ENCODE measurements around the gene AVEN. TPM values are rescaled to one million over a fixed set of nuclear protein-coding genes. Genes with fewer than 3 reads are reported as not detected.
"Not testable (repeated sequence)": the region's sequence is repeated elsewhere in the genome, so short reads cannot be mapped to it uniquely, and the experiment has no call there.

The AVEN gene
- total and polyA plus RNA-seq, 11 donors: 16.3 to 37.1 (median 21.0) TPM

DNA sequence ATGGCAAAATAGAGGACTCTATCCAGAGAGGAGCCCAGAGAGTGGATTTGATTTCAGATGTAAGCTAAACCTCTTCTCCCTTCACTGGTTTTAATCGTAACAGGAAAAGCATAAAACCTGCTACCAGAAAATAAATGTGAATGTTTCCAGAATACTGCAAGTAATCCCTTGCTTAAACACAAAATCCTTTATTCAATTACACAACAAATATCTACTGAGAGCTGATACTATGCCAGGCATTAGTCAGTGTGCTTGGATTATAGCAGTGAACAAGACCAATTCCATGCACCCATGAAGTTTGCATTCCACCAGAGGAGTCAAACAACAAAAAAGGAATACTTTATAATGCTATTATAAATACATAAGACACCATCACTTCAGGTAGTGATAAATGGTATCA is 15.1 kb downstream of the AVEN start:
- Histone ChIP-seq H3K4me3 (no peak overlapping the region), H3K36me3 (no peaks in the 10 kb centered on the region), H3K27me3 (no peaks in the 10 kb centered on the region), H3K27ac (no peak overlapping the region), H3K9me3 (peaks cover 0 to 7% (median 0%) of the 10 kb centered on the region in 12 donors), H3K4me1 (no peaks in the 10 kb centered on the region)
- 81 to 97% (median 91%) methylated on average over 1 of the region's 1 CpG for WGBS, 4 donors
- TF ChIP-seq, protein P1, sequence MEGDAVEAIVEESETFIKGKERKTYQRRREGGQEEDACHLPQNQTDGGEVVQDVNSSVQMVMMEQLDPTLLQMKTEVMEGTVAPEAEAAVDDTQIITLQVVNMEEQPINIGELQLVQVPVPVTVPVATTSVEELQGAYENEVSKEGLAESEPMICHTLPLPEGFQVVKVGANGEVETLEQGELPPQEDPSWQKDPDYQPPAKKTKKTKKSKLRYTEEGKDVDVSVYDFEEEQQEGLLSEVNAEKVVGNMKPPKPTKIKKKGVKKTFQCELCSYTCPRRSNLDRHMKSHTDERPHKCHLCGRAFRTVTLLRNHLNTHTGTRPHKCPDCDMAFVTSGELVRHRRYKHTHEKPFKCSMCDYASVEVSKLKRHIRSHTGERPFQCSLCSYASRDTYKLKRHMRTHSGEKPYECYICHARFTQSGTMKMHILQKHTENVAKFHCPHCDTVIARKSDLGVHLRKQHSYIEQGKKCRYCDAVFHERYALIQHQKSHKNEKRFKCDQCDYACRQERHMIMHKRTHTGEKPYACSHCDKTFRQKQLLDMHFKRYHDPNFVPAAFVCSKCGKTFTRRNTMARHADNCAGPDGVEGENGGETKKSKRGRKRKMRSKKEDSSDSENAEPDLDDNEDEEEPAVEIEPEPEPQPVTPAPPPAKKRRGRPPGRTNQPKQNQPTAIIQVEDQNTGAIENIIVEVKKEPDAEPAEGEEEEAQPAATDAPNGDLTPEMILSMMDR (IDR thresholded peaks at IDR 0.05): no peak
- no peak for TF ChIP-seq POLR2A (IDR thresholded peaks at IDR 0.05)
- no peak for ATAC-seq
- no peak for DNase-seq
- intact Hi-C loops (cut with DNase I): no loop called here

DNA sequence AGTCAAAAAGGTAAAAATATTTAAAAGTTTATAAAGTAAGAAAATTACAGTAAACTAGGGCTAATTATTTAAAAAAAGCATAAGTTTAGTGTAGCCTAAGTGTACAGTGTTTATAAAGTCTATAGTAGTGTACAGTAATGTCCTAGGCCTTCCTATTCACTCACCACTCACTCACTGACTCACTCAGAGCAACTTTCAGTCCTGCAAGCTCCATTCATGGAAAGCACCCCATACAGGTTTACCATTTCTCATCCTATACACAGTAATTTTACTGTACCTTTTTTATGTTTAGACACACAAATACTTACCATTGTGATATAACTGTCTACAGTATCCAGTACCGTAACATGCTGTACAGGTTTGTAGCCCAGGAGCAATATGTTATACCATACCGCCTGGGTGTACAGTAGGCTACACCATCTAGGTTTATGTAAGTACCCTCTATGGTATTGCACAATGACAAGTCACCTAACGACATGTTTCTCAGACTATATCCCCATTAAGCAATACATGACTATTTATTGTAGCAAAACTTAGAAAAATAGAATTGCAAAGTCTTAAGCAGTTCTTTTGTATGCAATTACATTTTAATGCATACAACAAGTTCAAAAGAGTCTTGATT is 19.5 kb downstream of the AVEN start:
- WGBS, 4 donors: 94 to 98% (median 96%) methylated on average over 3 of the region's 3 CpGs
- Histone ChIP-seq H3K4me3 (no peak overlapping the region), H3K9me3 (no peaks in the 10 kb centered on the region), H3K27me3 (no peaks in the 10 kb centered on the region), H3K36me3 (no peaks in the 10 kb centered on the region), H3K27ac (no peak overlapping the region), H3K4me1 (no peaks in the 10 kb centered on the region)
- DNase-seq (no peak), ATAC-seq (no peak)
- TF ChIP-seq POLR2A (IDR thresholded peaks at IDR 0.05): no peak
- TF ChIP-seq, protein P1 (IDR thresholded peaks at IDR 0.05): no peak
- intact Hi-C loops (cut with DNase I): no loop called here

DNA sequence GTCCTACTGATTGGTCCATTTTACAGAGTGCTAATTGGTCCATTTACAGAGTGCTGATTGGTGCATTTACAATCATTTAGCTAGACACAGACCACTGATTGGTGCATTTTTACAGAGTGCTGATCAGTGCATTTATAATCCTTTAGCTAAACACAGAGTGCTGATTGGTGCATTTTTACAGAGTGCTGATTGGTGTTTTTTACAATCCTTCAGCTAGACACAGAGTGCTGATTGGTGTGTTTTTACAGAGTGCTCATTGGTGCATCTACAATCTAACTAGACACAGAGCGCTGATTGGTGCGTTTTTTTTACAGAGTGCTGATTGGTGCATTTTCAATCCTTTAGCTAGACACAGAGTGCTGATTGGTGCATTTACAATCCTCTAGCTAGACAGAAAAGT is 20.3 kb downstream of the AVEN start:
- H3K4me1 ChIP-seq; ATAC-seq; H3K4me3 ChIP-seq; H3K27me3 ChIP-seq; H3K27ac ChIP-seq; H3K36me3 ChIP-seq; H3K9me3 ChIP-seq; DNase-seq; intact Hi-C loops (cut with DNase I): not testable (repeated sequence)
- 81 to 100% (median 96%) methylated on average over 2 of the region's 2 CpGs for WGBS, 4 donors

DNA sequence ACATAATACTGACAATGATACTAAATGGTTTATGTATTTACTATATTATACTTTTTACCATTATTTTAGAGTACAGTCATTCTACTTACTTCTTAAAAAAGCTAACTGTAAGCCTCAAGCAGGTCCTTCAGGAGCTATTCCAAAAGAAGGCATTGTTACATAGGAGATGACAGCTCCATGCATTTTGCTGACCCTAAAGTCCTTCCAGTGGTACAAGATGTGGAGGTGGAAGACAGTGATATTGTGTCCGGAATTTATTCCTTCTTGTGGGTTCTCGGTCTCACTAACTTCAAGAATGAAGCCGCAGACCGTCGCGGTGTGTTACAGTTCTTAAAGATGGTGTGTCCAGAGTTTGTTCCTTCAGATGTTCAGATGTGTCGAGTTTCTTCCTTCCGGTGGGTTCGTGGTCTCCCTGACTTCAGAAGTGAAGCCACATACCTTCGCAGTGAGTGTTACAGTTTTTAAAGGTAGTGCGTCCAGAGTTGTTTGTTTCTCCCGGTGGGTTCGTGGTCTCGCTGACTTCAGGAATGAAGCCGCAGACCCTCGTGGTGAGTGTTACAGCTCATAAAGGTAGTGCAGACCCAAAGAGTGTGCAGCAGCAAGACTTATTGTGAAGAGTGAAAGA is 20.9 kb downstream of the AVEN start:
- Histone ChIP-seq H3K27me3 (no peaks in the 10 kb centered on the region), H3K36me3 (no peaks in the 10 kb centered on the region), H3K9me3 (no peaks in the 10 kb centered on the region), H3K4me3 (no peak overlapping the region), H3K27ac (no peak overlapping the region), H3K4me1 (no peaks in the 10 kb centered on the region)
- intact Hi-C loops (cut with DNase I): no loop called here
- WGBS, 4 donors: 84 to 97% (median 91%) methylated on average over 16 of the region's 16 CpGs
- TF ChIP-seq POLR2A (IDR thresholded peaks at IDR 0.05): no peak
- TF ChIP-seq, protein P1 (IDR thresholded peaks at IDR 0.05): no peak
- DNase-seq (no peak), ATAC-seq (no peak)

Measured in heart left ventricle (tissue), 16 donors.